ENCODE measurements around the gene BHLHE23.
A peak's percentile ranks its signal among the peaks of the same experiment; 100 is the strongest.

Gene BHLHE23
- long read RNA-seq, donor 1: 0 reads
- long read RNA-seq, donor 2: 0 reads
- long read RNA-seq, donor 3: 0 reads
- long read RNA-seq, donor 4: 0 reads
- long read RNA-seq, donor 5: 0 reads
- long read RNA-seq, donor 6: 0 reads
- long read RNA-seq, donor 7: 0 reads
- long read RNA-seq, donor 8: 0 reads

- DNase-seq: peak; percentile 79
These were observed at the start of gene BHLHE23 for GRCh38 chr20:63006540-63007359. Gene BHLHE23, minus strand, starts transcription at chr20:63006964. Its CDS starts 190 bp downstream, at chr20:63006774.

DNA sequence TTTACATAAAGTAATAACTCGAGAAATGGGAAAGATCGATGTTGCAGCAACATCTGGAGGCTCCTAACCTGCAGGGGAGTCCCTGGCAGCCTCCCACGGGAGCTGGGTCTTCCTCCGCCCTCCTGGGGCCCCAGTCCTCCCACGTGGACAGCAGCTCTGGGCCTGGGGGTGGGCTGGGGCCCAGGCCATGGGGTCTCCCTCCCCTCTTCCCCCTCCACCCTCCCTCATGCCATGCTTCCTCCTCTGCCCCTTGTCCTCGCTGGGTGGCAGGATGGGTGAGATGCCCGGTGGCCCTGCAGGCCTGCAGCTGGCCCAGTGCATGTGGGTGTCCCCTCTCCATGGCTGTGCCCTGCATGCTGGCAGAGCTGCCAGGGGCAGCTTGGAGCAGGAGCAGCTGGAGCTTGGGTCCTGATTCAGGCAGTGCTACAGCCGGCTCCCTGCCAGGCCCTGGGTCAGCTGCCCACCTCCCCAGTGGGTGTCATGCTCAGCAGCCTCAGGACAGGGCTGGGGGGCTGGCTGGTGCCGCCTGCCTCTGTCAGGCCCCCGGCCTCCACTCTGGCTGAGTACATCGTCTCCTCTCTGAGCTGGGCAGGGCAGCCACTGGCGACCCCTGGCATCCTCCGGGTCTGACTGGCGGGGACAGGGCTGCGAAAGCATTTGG is 48.9 kb upstream of the BHLHE23 start:
- no peak for DNase-seq

- DNase-seq: no peak
These were observed 48.0 kb upstream of the BHLHE23 start for GRCh38 chr20:63054681-63055240.

GRCh38 chr20:63054103-63054474 is 47.3 kb upstream of the BHLHE23 start:
- DNase-seq: no peak

DNA sequence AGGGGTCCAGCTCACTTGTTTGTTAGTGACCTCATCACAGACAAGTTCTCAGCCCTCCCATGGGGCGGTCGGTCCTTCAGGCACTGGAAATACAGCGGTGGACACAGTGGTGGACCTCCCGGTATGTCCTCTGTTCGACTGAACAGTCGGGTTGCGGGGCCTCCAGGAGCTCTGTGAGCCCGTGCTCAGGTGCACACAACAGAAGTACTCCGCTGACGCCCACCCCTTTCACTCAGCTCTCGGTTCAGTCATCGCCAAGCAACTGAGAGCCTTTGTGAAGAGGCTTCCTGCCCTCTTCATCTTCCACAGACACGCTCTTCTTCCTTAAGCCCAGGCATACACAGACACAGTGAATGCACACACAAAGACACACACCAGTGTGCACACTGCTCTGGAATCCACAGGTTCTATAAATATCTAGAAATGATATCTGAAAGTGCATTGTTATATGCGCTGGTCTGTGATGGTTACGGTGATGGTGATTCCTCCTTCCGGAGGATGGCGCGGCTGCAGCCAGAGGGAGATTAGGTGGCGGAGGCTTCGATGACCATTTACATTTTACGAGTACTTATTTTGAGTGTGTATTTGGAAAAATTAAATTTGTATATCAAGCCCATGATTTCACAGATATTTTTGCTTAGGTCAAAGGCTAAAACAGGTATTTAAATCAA is 46.8 kb upstream of the BHLHE23 start:
- no peak for DNase-seq

DNA sequence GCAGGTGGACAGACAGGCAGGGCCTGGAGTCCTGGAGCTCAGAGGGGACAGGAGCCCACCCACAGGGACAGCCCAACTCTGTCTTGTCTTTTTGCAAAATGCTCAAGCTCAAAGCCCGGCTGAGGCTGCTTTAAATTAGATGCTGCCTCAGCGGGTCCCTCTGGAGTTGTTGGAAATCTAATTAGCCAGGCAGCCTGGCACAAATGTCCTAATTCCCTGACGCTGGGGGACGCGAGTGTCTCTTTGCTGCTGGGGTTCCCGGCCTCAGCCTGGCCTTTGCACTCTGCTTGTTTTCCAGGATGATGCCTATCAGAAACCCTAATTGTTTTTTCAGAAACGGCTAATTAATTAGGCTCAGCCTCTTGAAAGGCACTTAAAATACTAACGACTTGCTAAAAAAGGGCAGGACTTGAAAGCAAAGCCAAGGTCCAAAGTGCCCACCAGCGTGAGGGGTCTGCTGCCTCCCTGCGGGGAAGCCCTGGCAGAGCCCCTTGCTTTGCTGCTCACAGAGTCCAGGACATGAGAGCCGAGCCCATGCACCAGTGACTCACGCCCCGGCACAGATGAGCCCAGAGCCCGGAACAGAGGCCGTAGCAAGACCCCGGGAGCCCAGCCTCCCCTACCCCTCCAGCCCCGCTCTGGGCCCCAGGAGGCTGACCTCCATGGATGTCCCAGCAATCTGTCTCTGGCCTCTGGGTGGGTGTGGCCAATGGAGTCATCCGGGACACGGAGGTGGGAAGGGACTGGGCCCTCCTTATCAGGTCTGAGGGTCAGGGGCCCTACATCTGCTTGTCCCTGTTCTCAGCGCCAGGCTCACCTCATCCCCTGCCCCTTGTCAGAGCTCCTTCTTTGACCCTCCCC is 46.0 kb upstream of the BHLHE23 start:
- no peak for DNase-seq

- no peak for DNase-seq
These were observed 45.1 kb upstream of the BHLHE23 start for GRCh38 chr20:63051911-63052310.

- DNase-seq: no peak
These were observed 44.6 kb upstream of the BHLHE23 start for GRCh38 chr20:63051186-63051860.

DNA sequence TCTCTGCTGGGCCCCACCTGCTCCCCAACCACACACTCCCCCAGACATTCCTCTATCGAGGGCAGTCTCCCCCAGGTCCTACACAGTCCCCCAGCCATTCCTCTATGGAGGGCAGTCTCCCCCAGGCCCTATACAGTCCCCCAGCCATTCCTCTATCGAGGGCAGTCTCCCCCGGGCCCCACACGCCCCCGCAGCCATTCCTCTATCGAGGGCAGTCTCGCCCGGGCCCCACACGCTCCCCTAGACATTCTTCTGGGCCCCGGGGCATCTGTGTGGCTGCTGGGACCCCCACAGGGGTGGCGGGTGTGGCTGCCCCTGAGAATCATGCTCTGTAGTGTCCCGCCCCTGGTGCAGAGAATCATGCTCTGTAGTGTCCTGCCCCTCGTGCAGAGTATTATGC is 43.6 kb upstream of the BHLHE23 start:
- DNase-seq: no peak

- DNase-seq: no peak
These were observed 42.9 kb upstream of the BHLHE23 start for GRCh38 chr20:63049561-63050221.

- DNase-seq: no peak
These were observed 42.4 kb upstream of the BHLHE23 start for GRCh38 chr20:63049191-63049518.

GRCh38 chr20:63048516-63049190 is 41.9 kb upstream of the BHLHE23 start:
- no peak for DNase-seq

DNA sequence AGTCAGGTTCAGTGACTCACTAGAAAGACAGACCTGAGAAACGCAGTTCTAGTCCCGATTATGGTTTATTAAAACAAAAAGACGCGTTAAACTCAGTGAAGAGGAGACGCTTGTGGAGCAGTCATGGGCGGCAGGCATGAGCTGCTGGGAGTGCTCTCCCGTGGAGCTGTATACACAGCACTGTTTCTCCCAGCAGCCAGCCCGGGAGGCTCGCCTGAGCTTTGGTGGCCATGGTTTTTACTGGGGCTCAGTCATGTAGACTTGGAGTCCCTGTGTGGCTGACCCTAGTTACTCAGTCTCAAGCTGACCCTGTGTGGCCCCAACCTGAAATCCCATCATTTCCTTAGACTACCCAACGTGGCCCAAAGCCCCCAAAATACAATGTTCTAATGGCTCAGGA is 41.2 kb upstream of the BHLHE23 start:
- no peak for DNase-seq

- no peak for DNase-seq
These were observed 40.5 kb upstream of the BHLHE23 start for GRCh38 chr20:63047267-63047666.

DNA sequence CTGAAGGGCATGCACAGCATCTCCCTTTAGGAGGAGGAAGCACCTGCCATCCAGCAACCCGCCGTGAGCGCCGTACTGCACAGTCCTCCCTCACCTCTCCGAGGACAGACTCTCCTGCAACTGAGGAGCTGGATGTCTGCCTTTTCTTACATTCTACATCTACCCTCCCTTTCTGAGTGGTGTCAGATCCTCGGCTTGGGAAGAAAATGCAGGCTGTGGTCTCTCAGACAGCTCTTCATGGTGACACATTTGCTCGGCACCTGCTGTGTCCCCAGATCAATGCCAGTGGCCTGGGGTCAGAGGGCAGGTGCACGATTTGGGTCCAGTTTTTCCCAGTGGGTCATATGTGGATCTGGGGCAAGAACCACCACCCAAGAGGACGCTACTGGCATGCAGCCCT is 40.1 kb upstream of the BHLHE23 start:
- no peak for DNase-seq

GRCh38 chr20:63045991-63046390 is 39.2 kb upstream of the BHLHE23 start:
- DNase-seq: no peak

- no peak for DNase-seq
These were observed 38.6 kb upstream of the BHLHE23 start for GRCh38 chr20:63045401-63045800.

GRCh38 chr20:63044605-63045004 is 37.8 kb upstream of the BHLHE23 start:
- DNase-seq: no peak

- DNase-seq: no peak
These were observed 37.4 kb upstream of the BHLHE23 start for GRCh38 chr20:63044204-63044600.

All from right kidney (tissue), 9 donors.